Fibroblast of villous mesenchyme (primary cell): ENCODE data around the gene BRINP3. TPM values are rescaled to one million over a fixed set of nuclear protein-coding genes. Genes with fewer than 3 reads are reported as not detected.
A peak's percentile ranks its signal among the peaks of the same experiment; 100 is the strongest.

Experiments
- DNase-seq: peaks from one replicate; pipeline ENCODE4 v3.0.0-alpha.2; 2010; ENCODE audit warnings: low read depth
- H3K4me3 ChIP-seq: 2 replicates; pipeline ENCODE4 v1.5.1; 2011; ENCODE audit warnings: low read depth, mild to moderate bottlenecking, low read length
- CTCF ChIP-seq: IDR thresholded peaks from 2 replicates; pipeline ENCODE4 v1.5.1; 2012; ENCODE audit warnings: low read depth, mild to moderate bottlenecking, low read length; ENCODE audit not compliant: insufficient read depth
- total RNA-seq: library from RNA; depleted of rRNA; stranded (reverse); fragments of >200 nt; gene quantifications from 2 replicates; pipeline ENCODE4 v1.2.3, GENCODE V29; 2012

Gene BRINP3
- total RNA-seq, 1 donor, result not detected

- H3K4me3 ChIP-seq, result no peak overlapping the region
- DNase-seq, result no peak
- no peak for TF ChIP-seq CTCF
Measured at GRCh38 chr1:190391582-190391981, 86.1 kb downstream of the BRINP3 start.

- H3K4me3 ChIP-seq, result no peak overlapping the region
- no peak for DNase-seq
- TF ChIP-seq CTCF, result no peak
Measured at GRCh38 chr1:190377991-190378390, 99.7 kb downstream of the BRINP3 start.

GRCh38 chr1:190377294-190377693, 100.4 kb downstream of the BRINP3 start:
- DNase-seq, result no peak
- no peak overlapping the region for H3K4me3 ChIP-seq
- no peak for TF ChIP-seq CTCF

GRCh38 chr1:190376044-190376443, 101.6 kb downstream of the BRINP3 start:
- TF ChIP-seq CTCF, result no peak
- no peak overlapping the region for H3K4me3 ChIP-seq
- no peak for DNase-seq

GRCh38 chr1:190373705-190374336, 103.8 kb downstream of the BRINP3 start:
- peak; percentile 0 for DNase-seq
- no peak overlapping the region for H3K4me3 ChIP-seq

GRCh38 chr1:190367200-190367599, 110.5 kb downstream of the BRINP3 start:
- no peak for DNase-seq
- H3K4me3 ChIP-seq, result no peak overlapping the region
- no peak for TF ChIP-seq CTCF

More at GRCh38 chr1:190373705-190374336, 103.8 kb downstream of the BRINP3 start:
- peak; percentile 40 for TF ChIP-seq CTCF

- TF ChIP-seq CTCF, result no peak
- no peak overlapping the region for H3K4me3 ChIP-seq
- DNase-seq, result no peak
Measured at GRCh38 chr1:190365283-190365682, 112.4 kb downstream of the BRINP3 start.
